Activated CD8-positive, alpha-beta memory T cell treated with anti-CD3 and anti-CD28 coated beads for 24 hours (primary cell): ENCODE results near the gene HP1BP3.

Source experiments
- DNase-seq: peaks from one replicate; pipeline ENCODE4 v3.0.0-alpha.2; 2020

HP1BP3 gene

GRCh38 chr1:20763417-20763816 is 23.7 kb downstream of the HP1BP3 start:
- DNase-seq, result no peak

- no peak for DNase-seq
Observed at GRCh38 chr1:20760322-20760721, 26.8 kb downstream of the HP1BP3 start.

GRCh38 chr1:20753589-20753988 is 33.5 kb downstream of the HP1BP3 start:
- DNase-seq, result no peak

GRCh38 chr1:20751462-20751990 is 35.6 kb downstream of the HP1BP3 start:
- no peak for DNase-seq

GRCh38 chr1:20742671-20743070 is 44.4 kb downstream of the HP1BP3 start:
- no peak for DNase-seq

GRCh38 chr1:20740781-20741180 is 46.3 kb downstream of the HP1BP3 start:
- DNase-seq, result no peak

GRCh38 chr1:20739225-20739624 is 47.9 kb downstream of the HP1BP3 start:
- no peak for DNase-seq

GRCh38 chr1:20735581-20736111 is 51.5 kb downstream of the HP1BP3 start:
- no peak for DNase-seq

- no peak for DNase-seq
Observed at GRCh38 chr1:20733360-20733975, 53.6 kb downstream of the HP1BP3 start.

GRCh38 chr1:20732588-20733359 is 54.3 kb downstream of the HP1BP3 start, which contains the start of gene SH2D5:
Gene SH2D5 (minus strand): TSS chr1:20732703. CDS start chr1:20728044, 4,659 bp downstream.
- DNase-seq, result peak; percentile 83

GRCh38 chr1:20732071-20732587 is 55.0 kb downstream of the HP1BP3 start:
- DNase-seq, result peak; percentile 83

GRCh38 chr1:20731057-20731991 is 55.8 kb downstream of the HP1BP3 start:
- peak; percentile 70 for DNase-seq

- no peak for DNase-seq
Observed at GRCh38 chr1:20730690-20731056, 56.4 kb downstream of the HP1BP3 start.

- peak; percentile 49 for DNase-seq
Observed at GRCh38 chr1:20729990-20730689, 57.0 kb downstream of the HP1BP3 start.

- peak; percentile 53 for DNase-seq
Observed at GRCh38 chr1:20729155-20729931, 57.8 kb downstream of the HP1BP3 start.

- DNase-seq, result peak; percentile 43
Observed at GRCh38 chr1:20728371-20729154, 58.5 kb downstream of the HP1BP3 start.

- DNase-seq, result peak; percentile 56
Observed at GRCh38 chr1:20727746-20728316, 59.3 kb downstream of the HP1BP3 start.

GRCh38 chr1:20726932-20727745 is 60.0 kb downstream of the HP1BP3 start:
- peak; percentile 50 for DNase-seq
